Mucosa of descending colon (tissue), 3 donors: ENCODE results near the gene TMTC2. TPM values are rescaled to one million over a fixed set of nuclear protein-coding genes. Genes with fewer than 3 reads are reported as not detected.

Experiments used
- ATAC-seq: fragments of 200-7000 bp; cut with Tn5 transposase; one replicate; pipeline ENCODE4 v1.9.1; 2020; ENCODE audit warnings: mild to moderate bottlenecking, moderate library complexity
- DNase-seq, 3 donors: peaks; one replicate each; pipeline ENCODE4 v3.0.0-alpha.2; 2020
- H3K36me3 ChIP-seq: fragments of 200-600 bp; one replicate; pipeline ENCODE4 v1.8.0; 2021; ENCODE audit warnings: low read depth, mild to moderate bottlenecking
- H3K4me1 ChIP-seq: fragments of 200-600 bp; one replicate; pipeline ENCODE4 v1.8.0; 2021; ENCODE audit warnings: low read depth, mild to moderate bottlenecking
- H3K4me3 ChIP-seq: fragments of 200-600 bp; one replicate; pipeline ENCODE4 v1.8.0; 2021; ENCODE audit warnings: mild to moderate bottlenecking
- H3K9me3 ChIP-seq: fragments of 200-600 bp; one replicate; pipeline ENCODE4 v1.8.0; 2021; ENCODE audit warnings: mild to moderate bottlenecking
- intact Hi-C, 2 donors: fragments of 100-400 bp; cut with DNase I in 1 of 2; cut with micrococcal nuclease in 1 of 2; formaldehyde crosslinking; loops; one replicate each; pipeline versions ENCODE4 v1.11.0 to v1.11.1; 2022; cut with DNase I, micrococcal nuclease
- total RNA-seq, 3 donors: library from RNA; stranded (reverse); fragmentation: NEBNext Ultra II Directional in 2 of 3; extraction: Animal tissue kit (Norgen Biotek cat#: 25700) in 2 of 3; gene quantifications; one replicate each; pipeline versions ENCODE4 v1.2.1 to v1.2.4, GENCODE V29; 2021 to 2023
- TF ChIP-seq, protein P1 (sequence below): fragments of 200-600 bp; IDR thresholded peaks from one replicate; pipeline ENCODE4 v1.8.0; 2022; ENCODE audit warnings: antibody characterized with exemption, mild to moderate bottlenecking
- donor health status: DM: no; HTN: no; CAD: no; lungs with moderate emphysema.
- donor health status: DM: no; HTN: no; CAD: no.
- donor health status: DM: no; HTN: yes; CAD: no.

TMTC2 gene
- total RNA-seq, 3 donors from 2014 or later: 13.3 to 40.4 (median 14.6) TPM

DNA sequence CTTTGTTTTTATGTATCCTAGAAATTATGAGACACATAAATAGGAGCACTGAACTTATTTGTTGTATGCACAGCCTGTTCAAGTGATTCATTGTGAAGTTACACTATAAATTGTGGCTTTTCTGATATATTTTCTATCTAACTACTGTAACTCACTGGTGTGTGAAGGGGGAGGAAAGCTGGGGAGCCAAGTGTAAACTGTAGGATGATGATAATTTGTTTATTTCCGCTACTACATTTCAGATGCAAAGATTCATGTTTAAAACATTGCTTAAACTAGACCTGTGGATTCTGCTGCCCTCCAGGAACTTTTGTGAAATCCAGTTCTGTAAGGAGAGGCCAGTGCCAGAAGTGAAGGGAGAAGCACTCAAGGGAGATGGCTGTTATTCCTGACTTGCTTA lies 3.3 kb downstream of the TMTC2 start:
- Histone ChIP-seq H3K4me1 (no peaks in the 10 kb centered on the region), H3K36me3 (no peaks in the 10 kb centered on the region), H3K9me3 (no peaks in the 10 kb centered on the region), H3K4me3 (no peak overlapping the region)
- no peak for DNase-seq
- TF ChIP-seq, protein P1, sequence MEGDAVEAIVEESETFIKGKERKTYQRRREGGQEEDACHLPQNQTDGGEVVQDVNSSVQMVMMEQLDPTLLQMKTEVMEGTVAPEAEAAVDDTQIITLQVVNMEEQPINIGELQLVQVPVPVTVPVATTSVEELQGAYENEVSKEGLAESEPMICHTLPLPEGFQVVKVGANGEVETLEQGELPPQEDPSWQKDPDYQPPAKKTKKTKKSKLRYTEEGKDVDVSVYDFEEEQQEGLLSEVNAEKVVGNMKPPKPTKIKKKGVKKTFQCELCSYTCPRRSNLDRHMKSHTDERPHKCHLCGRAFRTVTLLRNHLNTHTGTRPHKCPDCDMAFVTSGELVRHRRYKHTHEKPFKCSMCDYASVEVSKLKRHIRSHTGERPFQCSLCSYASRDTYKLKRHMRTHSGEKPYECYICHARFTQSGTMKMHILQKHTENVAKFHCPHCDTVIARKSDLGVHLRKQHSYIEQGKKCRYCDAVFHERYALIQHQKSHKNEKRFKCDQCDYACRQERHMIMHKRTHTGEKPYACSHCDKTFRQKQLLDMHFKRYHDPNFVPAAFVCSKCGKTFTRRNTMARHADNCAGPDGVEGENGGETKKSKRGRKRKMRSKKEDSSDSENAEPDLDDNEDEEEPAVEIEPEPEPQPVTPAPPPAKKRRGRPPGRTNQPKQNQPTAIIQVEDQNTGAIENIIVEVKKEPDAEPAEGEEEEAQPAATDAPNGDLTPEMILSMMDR: no peak
- no peak for ATAC-seq
- intact Hi-C loops: no loop called here

DNA sequence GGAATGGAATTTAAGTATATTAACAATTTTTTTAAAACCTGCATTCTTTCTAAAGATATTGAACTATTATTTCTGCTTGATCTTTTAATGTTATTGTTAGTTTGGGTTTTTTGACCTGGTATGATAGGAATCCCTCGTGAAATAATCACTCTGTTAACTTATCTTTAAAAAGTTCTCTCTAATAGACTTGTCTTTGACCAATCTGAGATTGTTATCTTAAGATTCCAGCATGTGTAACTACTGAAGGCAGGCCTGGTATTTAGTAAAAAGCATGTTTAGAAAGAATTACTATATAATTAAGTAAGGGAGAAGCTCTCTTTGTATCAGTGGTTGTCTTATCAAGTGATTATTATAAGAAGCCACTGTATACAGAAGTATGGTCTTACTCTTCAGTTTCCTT lies 4.8 kb downstream of the TMTC2 start:
- Histone ChIP-seq H3K36me3 (no peaks in the 10 kb centered on the region), H3K4me3 (no peak overlapping the region), H3K9me3 (no peaks in the 10 kb centered on the region), H3K4me1 (no peaks in the 10 kb centered on the region)
- DNase-seq (no peak), ATAC-seq (no peak)
- TF ChIP-seq, protein P1: no peak
- intact Hi-C loops: no loop called here

DNA sequence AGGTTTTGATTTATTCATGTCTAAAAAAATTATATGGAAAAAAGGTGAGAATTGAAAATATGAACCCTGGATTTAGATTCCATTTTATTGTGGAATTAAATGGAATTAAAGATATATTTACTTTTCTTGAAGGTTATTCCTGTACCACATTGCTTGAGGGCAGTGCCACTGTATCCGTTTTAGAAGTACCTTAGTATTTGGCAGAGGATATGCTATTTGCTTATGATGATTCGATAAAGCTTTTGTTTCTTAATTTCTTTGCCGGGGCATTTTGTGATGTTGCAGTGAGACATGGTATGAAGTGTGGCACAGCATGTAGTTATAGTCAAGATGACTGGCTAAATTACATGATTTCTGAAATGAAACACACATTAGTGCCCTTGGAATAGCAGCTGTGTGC lies 7.6 kb downstream of the TMTC2 start:
- no peak for DNase-seq
- no peak for ATAC-seq
- H3K4me3 ChIP-seq: no peak overlapping the region
- H3K4me1 ChIP-seq: no peaks in the 10 kb centered on the region
- no peaks in the 10 kb centered on the region for H3K36me3 ChIP-seq
- TF ChIP-seq, protein P1: no peak
- H3K9me3 ChIP-seq: no peaks in the 10 kb centered on the region
- intact Hi-C loops: no loop called here

DNA sequence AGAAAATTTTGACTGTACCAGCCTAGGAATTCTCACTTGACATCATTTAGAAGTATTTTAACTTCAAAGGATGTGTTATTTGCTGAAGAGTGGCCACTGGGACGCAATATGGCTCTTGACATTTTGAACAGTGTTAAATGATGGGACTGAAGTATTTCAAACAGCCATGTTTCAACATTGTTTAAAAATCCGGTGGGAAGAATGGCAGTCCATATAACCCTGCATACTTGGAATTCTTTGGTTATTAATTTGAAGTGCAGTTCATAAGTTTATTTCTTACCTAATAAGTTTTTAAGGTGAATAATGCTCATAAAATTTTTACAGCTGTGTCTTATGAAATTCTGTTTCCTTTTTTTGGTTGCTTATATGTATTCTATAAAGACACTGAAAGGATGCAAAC lies 8.3 kb downstream of the TMTC2 start:
- no peaks in the 10 kb centered on the region for H3K4me1 ChIP-seq
- H3K9me3 ChIP-seq: no peaks in the 10 kb centered on the region
- intact Hi-C loops: no loop called here
- DNase-seq: no peak
- H3K36me3 ChIP-seq: no peaks in the 10 kb centered on the region
- H3K4me3 ChIP-seq: no peak overlapping the region
- TF ChIP-seq, protein P1: no peak
- ATAC-seq: no peak

DNA sequence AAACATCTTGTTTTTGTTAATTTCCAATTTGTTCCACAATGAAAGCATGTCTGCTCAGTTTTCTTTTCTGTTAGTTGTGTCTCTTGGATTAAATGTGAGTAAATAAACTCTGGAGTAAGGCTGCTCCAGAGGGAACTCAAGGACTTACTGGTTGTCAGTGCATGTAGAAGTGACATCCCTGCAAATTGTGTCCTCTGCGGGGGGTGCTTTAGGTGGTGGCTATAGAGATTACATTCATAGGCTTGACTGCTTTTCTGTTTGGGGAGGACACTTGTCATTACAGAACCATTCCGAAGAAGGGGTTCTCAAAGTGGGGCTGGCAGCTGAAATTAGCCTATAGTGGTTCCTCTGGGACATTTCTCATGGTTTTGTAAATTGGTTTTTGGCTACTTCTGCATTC lies 8.8 kb downstream of the TMTC2 start:
- intact Hi-C loops: no loop called here
- Histone ChIP-seq H3K36me3 (no peaks in the 10 kb centered on the region), H3K4me1 (no peaks in the 10 kb centered on the region), H3K4me3 (no peak overlapping the region), H3K9me3 (no peaks in the 10 kb centered on the region)
- DNase-seq (no peak), ATAC-seq (no peak)
- TF ChIP-seq, protein P1: no peak

DNA sequence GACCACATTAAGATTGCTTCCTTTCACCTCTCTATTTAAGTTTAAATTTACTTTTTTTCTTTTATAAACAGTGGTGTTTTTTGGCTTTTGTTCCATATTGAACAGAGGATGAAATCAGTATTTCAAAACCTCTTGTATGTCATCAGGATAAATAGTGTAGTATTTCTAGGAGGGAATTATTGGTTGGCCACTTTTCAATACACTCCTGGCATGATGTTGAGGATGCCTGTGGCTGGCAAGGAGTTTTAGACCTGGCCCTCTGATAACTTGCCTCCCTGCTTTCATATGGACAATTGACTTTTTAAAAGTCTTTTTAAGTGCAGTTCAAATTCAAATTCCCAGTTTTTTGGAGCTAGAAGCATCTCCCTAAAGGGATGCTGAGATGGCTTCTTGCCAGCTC lies 9.8 kb downstream of the TMTC2 start:
- no peaks in the 10 kb centered on the region for H3K9me3 ChIP-seq
- H3K4me3 ChIP-seq: no peak overlapping the region
- DNase-seq: no peak
- ATAC-seq: no peak
- TF ChIP-seq, protein P1: no peak
- H3K4me1 ChIP-seq: no peaks in the 10 kb centered on the region
- intact Hi-C loops: no loop called here
- no peaks in the 10 kb centered on the region for H3K36me3 ChIP-seq
